Esophagus mucosa (tissue), 1 donor: ENCODE data around the gene REEP2. TPM values are rescaled to one million over a fixed set of nuclear protein-coding genes. Genes with fewer than 3 reads are reported as not detected.
"Not testable (repeated sequence)": the region's sequence is repeated elsewhere in the genome, so short reads cannot be mapped to it uniquely, and the experiment has no call there.

ENCODE experiments used
- ATAC-seq: fragments of 200-7000 bp; cut with Tn5 transposase; one replicate; pipeline ENCODE4 v1.9.1; 2020
- total RNA-seq: library from RNA; stranded (reverse); gene quantifications from one replicate; pipeline ENCODE4 v1.2.4, GENCODE V29; 2023
- donor health status: DM: yes; HTN: yes; CAD: no.

Gene REEP2
- total RNA-seq, 1 donor from 2014 or later: 0.36 TPM

- no peak for ATAC-seq
Observed at GRCh38 chr5:138466125-138466899, 27.5 kb downstream of the REEP2 start.

- ATAC-seq: no peak
Observed at GRCh38 chr5:138466900-138467710, 28.2 kb downstream of the REEP2 start.

GRCh38 chr5:138467711-138468132, 28.9 kb downstream of the REEP2 start:
- ATAC-seq: no peak

GRCh38 chr5:138468133-138468965, 29.5 kb downstream of the REEP2 start:
- ATAC-seq: no peak

GRCh38 chr5:138468966-138469539, 30.2 kb downstream of the REEP2 start:
- ATAC-seq: no peak

- ATAC-seq: peak; percentile 30
Observed at GRCh38 chr5:138469540-138470321, 30.9 kb downstream of the REEP2 start.

- peak; percentile 30 for ATAC-seq
Observed at GRCh38 chr5:138470322-138471051, 31.6 kb downstream of the REEP2 start.

GRCh38 chr5:138471052-138471361, 32.1 kb downstream of the REEP2 start:
- ATAC-seq: no peak

- ATAC-seq: no peak
Observed at GRCh38 chr5:138472353-138472752, 33.5 kb downstream of the REEP2 start.

- ATAC-seq: not testable (repeated sequence)
Observed at GRCh38 chr5:138473151-138473550, 34.3 kb downstream of the REEP2 start.

- ATAC-seq: no peak
Observed at GRCh38 chr5:138476918-138477317, 38.1 kb downstream of the REEP2 start.

GRCh38 chr5:138482638-138483037, 43.8 kb downstream of the REEP2 start:
- peak; percentile 97 for ATAC-seq

- peak; percentile 56 for ATAC-seq
Observed at GRCh38 chr5:138488481-138488945, 49.7 kb downstream of the REEP2 start.

GRCh38 chr5:138489683-138490061, 50.8 kb downstream of the REEP2 start:
- no peak for ATAC-seq

GRCh38 chr5:138490648-138491283, 51.9 kb downstream of the REEP2 start:
- peak; percentile 5 for ATAC-seq

- peak; percentile 37 for ATAC-seq
Observed at GRCh38 chr5:138491284-138491648, 52.4 kb downstream of the REEP2 start.

GRCh38 chr5:138491669-138492559, 53.1 kb downstream of the REEP2 start:
- peak; percentile 92 for ATAC-seq

GRCh38 chr5:138492560-138493045, 53.7 kb downstream of the REEP2 start:
- no peak for ATAC-seq

- no peak for ATAC-seq
Observed at GRCh38 chr5:138495351-138495750, 56.5 kb downstream of the REEP2 start.
